C1 segment of cervical spinal cord (tissue), 14 donors: ENCODE results near the gene CPZ.
"Not testable (repeated sequence)": the region's sequence is repeated elsewhere in the genome, so short reads cannot be mapped to it uniquely, and the experiment has no call there.

Source experiments
- DNase-seq, 14 donors: peaks; one replicate each; lab custom pipeline; 2025; lab: John Stamatoyannopoulos, UW

The CPZ gene

DNA sequence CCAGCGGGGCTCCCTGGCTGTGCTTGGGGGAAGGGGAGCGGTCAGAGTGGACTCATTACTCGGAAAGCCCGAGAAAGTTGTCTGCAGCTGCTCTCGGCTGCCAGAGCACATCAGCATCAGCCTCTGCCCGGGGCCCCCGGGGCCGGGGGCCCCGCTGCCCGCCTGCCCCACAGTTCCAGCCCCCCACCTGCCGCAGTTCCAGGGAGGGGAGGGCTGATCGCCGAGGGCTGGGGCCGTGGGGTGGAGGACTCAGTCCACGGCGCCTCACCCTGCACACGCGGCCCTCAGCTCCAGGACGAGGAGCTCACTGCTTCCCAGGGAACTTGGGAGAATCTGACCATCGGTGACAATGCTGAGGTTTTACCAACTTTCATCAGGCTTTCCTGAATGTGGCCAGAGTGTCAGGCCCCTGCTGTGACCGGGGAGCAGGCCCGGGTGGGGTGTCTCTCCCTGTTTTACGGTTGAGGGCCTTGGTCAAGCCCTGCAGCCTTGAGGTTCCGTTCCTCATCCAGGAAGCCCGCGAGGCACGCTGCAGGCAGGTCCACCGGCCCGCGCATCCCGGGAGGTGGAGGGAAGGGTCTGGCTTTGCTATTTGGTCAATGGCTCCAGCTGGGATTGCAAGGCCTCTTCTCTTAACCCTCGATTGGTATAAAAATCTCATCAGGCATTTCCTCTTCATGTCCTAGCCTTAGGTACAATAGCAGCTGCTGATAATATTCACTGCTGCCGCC is 57.2 kb downstream of the CPZ start:
- DNase-seq: no peak

DNA sequence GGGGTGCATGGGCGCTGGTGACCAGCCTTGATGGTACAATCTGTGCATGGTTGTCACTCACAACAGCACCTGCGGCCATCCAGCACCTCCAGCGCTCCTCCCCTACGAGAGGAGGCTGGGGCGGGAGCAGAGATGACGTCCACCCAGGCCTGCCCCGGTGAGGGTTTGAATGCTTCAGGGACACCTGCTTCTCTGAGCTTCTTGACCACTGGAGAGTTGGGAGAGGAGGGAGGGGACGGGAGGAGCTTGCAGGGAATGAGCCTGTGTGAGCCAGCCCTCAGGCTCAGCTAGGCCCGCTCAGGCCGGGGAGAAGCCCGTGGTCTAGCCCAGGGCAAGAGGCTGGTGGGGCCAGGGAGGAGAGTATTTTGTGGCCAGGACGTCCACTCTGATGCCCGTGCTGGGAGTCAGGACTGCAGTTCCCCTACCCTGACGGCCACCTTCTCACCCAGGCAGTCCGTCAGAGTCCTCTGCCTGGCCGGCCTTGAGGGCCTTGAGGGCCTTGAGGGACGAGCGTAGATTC is 59.2 kb downstream of the CPZ start:
- DNase-seq: no peak

DNA sequence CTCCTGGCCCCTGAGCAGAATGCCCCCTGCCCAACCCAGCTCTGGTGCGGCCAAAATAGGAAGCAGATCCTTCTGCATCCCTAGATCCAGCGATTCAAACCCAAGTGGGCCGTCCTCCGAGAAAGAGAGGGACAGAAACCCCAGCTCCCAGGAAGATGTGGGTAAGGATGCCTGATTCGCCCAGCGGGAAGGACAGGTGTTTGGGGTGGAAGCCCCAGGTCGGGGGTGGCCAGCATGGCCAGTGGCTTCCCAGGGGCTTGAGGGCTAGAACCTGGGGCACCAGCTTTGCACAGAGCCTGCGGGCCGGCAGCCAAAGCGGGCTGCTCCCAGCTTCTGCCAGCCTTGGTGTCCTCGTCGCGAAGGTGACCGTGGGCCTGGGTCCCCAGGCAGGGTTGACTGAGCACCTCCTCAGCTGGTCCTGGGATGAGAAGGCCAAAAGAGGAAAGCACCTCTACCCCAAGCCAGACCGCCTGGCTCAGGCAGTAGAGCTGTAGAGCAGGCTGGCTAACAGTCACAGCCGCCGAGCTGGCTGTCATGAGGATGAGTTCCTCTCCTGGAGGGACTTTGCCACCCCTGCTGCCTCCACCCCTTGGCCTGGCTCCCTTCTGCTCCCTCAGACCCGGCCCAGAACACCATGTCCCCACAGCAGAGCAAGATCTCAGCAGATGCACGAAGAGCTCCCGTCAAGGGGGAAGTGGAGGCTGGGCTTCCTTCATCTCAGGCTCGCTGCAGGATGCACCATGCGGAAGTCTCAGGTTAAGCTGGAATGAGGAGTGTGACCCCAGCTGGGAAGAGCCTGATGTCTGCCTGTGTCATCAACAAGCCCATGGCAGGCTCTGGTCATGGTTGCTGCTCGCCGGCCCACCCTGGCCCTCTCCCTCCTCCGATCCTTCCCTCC is 59.9 kb downstream of the CPZ start:
- no peak for DNase-seq

DNA sequence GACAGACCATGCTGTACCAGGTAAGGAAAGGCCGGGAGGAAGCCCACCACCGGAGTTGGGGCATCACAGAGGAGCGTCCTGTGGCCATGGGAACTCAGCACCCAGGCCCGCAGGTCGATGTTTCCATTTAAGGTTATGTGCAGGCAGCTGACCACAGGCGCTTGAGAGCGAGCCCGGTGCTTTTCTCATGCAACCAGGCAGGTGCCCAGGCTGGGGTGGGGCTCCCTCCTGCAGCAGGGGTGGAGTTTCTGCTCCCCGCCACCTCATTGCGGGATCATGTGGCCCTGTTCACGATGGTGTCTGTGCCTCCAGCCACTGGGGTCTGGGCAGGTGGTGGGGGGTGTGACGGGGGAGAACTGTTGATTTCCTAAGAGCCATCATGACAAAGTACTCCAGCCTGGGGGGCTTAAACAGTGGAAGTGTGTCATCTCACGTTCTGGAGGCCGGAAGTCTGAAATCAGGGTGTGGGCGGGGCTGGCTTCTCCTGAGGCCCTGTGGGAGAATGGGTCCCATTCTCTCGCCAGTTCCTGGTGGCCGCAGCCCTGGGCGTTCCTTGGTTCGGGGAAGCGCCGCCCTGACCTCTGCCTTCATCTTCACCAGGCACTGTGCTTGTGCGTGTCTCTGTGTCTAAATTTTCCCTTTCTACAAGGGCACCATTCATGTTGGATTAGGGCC is 60.9 kb downstream of the CPZ start:
- no peak for DNase-seq

DNA sequence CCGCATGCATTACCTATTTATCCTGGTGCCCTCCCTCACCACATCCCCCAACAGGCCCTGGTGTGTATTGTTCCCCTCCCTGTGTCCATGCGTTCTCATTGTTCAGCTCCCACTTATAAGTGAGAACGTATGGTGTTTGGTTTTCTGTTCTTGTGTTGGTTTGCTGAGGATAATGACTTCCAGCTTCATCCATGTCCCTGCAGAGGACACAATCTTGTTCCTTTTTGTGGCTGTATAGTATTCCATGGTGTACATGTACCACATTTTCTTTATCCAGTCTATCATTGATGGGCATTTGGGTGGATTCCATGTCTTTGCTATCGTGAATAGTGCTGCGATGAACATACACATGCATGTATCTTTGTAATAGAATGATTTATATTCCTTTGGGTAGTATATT is 61.6 kb downstream of the CPZ start:
- not testable (repeated sequence) for DNase-seq

DNA sequence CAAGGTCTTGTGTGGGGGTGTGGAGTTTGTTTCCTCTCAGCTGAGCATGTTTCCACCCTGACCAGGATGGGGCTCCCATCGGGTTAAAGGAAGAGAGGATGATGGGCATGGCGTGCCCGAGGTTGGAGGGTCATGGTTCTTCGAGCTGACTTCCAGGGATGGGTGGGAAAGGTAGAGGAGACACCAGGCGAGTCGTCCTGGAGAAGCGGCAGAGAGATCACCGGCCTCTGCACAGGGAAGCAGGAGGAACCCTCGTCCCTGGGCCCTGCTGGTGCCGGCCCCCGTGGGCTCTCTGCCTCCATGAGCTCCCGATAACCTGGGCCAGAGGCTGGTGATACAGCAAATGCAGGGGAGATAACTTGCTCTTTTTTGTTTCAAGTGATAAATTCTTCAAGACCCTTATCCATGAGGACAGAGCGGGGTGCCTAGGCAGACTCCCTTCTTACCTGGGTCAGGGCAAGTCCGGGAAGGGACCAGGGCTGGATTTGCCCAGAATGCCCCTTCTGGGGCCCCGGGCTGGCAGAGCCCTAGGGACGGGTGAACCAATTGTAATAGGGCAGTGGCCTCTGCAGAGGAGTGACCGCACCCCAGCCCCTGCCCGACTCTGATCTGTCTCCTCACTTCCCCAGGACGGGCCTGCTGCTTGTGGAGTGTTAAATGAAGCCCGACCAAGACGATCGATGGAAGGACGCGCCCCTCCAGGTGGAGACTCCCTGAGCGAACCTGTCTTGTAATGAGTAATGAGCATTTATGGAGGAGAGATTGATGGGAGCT is 63.0 kb downstream of the CPZ start:
- no peak for DNase-seq

DNA sequence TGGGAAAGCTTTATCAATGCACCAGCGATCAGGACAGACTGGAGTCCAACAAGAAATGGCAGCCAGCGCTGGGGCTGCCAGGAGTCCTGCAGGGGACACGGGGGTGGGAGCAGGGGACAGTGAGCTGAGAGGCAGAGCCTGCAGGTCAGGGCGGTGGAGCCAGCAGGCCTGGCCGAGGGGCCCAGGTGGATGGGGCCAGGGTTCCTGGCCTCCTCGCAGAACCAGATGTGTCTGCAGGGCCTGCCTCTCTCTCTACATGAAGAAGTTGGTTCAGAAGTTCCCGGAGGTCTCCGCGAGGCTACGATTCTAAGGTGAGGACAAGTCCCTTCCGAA is 63.6 kb downstream of the CPZ start:
- DNase-seq: no peak

DNA sequence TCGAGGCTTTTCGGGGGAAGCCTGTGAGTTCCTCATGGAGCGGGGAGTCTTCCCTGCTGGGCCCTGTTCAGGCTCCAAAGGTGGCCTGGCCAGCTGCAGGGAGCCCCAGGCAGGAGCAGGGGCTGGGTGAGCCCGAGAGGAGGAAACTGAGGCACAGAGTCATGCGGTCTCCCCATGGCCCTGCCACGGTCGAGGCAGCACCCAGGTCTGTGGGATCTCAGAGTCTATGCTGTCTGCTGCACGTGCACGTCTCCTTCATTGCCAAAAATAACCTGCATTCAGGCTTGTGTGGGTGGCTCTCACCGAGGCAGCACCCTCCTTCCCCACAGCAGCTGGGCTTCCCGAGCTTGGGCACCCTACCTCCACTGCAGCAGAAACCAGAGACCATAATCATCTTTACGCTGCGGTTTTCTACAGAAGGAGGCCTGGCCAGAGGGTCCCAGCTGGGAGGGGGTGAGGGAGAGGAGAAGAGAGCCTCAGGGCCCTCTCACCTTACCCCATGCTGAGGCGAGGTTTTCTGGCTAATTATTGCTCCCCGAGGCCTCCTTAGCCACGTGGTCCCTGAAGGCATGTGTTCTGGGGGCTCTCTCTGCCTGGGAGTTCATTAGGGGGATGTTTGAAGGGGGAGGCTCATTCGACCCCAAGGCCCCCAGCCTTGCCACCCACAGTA is 64.3 kb downstream of the CPZ start:
- no peak for DNase-seq

DNA sequence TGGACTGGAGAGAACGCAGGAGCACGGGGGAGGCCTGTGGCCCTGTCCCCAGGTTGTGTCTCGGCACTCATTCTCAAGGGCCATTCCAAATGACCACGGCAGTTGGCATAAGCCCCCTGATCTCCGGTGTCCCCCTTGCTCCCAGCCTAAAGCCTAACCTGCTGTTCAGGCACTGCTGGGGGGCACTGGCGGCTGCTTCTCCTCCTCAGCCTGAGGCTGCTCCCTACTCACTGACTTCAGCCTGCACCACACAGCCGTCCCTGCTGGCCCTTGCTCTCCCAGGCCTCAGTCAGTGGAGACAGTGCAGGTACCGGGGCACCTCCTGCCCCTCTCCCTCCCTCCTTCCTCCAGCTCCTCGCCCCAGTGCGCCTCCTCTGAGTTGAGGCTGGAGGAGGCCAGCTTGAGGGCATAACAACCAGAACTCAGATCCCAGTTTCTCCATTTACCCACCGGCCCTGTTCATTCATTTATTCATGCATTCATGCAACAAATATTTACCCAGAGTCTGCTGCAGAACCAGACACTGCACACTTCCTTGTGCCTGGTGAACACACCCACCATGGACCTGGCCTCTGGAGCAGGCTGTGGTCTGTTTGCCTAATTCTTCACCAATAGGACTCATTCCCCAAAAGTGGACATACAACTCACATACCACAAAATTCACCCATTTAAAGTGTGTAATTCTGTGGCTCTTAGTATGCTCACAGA is 65.0 kb downstream of the CPZ start:
- DNase-seq: no peak

DNA sequence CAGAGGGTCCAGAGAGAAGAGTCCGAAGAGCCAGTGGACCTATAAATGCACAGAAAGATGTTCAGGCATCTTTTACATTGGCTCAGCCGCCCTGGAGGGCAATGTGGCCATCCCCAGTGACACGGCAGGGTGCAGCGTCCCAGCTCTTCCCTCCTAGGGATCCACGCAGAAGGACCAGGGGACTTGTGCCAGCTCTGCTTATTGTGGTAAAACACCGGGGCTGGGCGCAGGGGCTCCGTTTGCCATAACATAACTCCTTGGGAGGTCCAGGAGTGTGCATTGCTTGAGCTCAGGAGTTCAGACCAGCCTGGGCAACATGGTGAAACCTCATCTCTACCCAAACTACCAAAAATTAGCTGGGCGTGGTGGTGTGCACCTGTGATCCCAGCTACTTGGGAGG is 70.2 kb downstream of the CPZ start:
- no peak for DNase-seq

DNA sequence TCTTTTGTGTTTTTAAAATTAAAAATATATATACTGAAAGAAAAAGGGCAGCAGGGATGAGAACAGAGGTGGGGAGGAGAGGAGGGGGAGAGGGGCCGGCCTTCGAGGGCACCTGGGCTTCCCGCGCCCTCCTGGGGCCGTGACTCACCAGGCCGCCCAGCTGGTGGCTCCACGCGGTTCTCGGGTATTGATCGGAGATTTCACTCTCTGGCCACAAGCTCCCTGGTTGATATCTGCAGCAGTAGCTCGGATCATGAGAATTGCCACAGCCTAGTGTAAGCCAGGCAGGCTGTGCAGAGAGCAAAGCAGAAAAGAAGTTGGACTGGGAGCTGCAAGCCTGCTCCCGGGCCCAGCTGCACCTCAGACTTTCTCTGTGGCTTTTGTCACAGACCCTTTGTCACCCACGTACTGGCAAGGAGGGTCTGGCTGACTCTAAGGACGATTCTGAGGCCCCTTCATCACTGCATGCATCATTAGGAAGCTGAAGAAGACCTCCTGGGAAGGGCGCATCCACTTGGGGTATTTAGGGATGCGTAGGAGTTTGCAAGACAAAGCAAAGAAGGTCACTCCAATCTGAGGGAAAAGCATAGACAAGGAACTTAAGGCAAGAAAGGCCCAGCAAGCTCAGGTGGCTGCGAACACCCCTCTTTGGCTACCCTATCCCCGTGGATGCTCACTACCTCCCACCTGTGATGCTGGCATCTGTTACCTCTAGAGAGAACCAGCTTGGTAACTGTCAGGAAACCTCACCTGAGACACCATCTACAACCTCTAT is 71.7 kb downstream of the CPZ start:
- DNase-seq: no peak

DNA sequence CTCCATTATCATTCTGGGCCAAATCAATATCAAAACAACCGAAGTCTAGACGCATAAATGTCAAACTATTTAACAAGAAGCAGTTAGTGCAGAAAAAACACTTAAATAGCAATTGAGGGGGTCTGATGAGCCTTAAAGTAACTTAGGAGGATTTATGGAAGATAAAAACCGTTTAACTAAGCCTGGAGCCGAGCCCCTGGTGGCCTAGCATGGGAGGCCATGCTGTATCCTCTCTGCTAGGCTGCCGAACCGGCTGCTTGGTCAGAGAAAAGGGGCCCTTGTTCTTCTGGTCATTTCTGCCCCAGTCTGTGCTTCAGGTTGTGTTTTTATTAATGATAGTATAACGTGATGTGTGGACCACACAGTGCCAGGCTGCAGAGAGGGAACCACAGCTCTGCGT is 72.4 kb downstream of the CPZ start:
- no peak for DNase-seq

DNA sequence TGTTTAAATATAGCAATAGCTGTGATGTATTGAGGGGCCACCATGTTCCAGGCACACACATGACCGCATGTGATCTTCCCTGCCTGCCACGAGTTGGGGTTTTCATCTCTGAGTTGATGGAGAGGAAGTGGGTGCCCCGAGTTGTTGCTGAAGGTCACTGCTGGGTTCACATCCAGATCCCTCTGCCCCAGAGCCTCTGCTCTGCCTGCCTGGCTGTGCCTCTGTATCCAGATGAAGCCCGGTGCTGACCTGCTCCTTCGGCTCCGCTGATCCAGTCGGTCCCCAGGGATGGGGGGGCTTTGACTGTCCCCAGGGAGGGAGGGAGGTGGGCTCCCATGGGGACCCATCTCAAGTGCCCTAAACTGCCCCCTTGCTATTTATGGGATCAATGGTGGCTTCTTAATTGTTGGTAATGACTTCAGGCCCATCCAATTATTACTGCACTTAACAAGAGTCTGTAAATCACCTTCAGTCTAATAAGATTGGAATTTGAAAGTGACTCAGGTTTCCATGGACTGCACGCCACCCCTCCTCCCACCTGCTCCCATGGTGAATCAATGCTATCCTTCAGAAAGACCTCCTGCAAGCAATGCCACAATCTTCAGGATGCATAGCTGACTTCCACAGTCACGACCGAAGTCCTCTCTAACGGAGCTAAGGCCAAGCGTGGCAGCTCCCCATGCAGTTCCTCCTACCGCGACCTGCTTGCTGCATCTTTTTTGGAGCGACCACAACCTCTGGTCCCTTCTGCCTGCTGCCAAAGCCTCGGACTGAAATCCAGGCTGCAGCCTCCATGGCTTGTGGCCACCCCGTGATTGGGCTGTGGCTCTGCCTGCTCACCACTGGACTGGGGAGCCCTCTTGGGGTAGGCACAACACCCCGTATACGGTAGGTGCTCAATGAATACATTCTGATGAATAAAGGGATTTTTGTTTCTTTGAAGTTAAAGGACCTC is 73.1 kb downstream of the CPZ start:
- no peak for DNase-seq

DNA sequence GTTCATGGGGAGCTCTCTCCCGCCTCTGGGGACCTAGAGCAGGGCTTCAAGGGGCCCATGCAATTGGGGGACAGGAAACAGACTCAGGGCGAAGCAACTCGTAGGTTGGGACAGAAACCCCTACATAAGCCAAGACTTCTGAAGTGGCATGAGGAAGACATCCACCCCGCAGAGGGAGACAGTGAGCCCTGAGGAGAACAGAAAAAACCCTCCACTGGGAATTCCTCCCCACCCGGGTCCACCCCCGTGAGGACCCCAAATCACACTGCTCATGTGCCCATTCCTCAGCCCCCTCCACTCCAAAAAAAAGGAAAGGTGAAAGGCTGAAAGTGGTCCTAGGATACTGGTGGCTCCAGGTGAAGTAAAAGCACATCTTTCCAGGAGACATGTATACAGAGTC is 74.0 kb downstream of the CPZ start:
- no peak for DNase-seq
